A549 (cell line): ENCODE results near the gene ARL15. TPM values are rescaled to one million over a fixed set of nuclear protein-coding genes. Genes with fewer than 3 reads are reported as not detected.

Experiments used
- ATAC-seq, 2 experiments: fragments of 200-7000 bp in 1 of 2; fragments of >200 bp in 1 of 2; cut with Nextera tagmentation in 1 of 2; cut with Tn5 transposase in 1 of 2; 3 replicates each; pipeline versions ENCODE4 v1.8.0 to v1.9.1; 2018 to 2020; ENCODE audit warnings: mild to moderate bottlenecking in 1 of 2, moderate library complexity in 1 of 2
- CTCF ChIA-PET: fragments of 300-600 bp; sonication (Branson Sonifier 250); formaldehyde crosslinking; extraction: SDS; loops from one replicate; lab custom pipeline; 2021; ENCODE audit warnings: antibody characterized with exemption, inconsistent platforms; lab: Yijun Ruan, JAX
- POLR2A ChIA-PET: fragments of 350-600 bp; formaldehyde crosslinking; extraction: SDS; loops from one replicate; lab custom pipeline; 2021; ENCODE audit warnings: antibody characterized with exemption, inconsistent platforms; lab: Yijun Ruan, JAX
- DNase-seq, 2 experiments: peaks; one replicate each; pipeline versions ENCODE4 v3.0.0 to v3.0.0-alpha.2; 2011 to 2016; ENCODE audit warnings: low read depth in 1 of 2, low spot score in 1 of 2
- FAIRE-seq: peaks from 2 replicates; lab custom pipeline; 2011; peaks lifted over from hg19 to GRCh38; lab: Jason Lieb, UNC
- H3K27ac ChIP-seq, 2 experiments: fragments of >200 bp; sonication (Bioruptor Twin); formaldehyde crosslinking; 3 replicates each; pipeline ENCODE4 v1.5.1; 2016 to 2017
- H3K4me1 ChIP-seq: fragments of >200 bp; sonication (Bioruptor Twin); formaldehyde crosslinking; 3 replicates; pipeline ENCODE4 v1.6.1; 2016
- H3K4me2 ChIP-seq: fragments of >200 bp; sonication (Bioruptor Twin); formaldehyde crosslinking; 3 replicates; pipeline ENCODE4 v1.6.1; 2016
- H3K4me3 ChIP-seq: fragments of >200 bp; sonication (Bioruptor Twin); formaldehyde crosslinking; 3 replicates; pipeline ENCODE4 v1.5.1; 2016
- H3K9me3 ChIP-seq: fragments of >200 bp; sonication (Bioruptor Twin); formaldehyde crosslinking; 3 replicates; pipeline ENCODE4 v1.6.1; 2016
- ATOH8 ChIP-seq: fragments of 250-450 bp; sonication (Bioruptor Pico); IDR thresholded peaks from 2 replicates; pipeline ENCODE4 v1.5.0; 2020; ENCODE audit warnings: low read depth, mild to moderate bottlenecking, moderate library complexity
- CTCF ChIP-seq: fragments of >200 bp; sonication (Bioruptor Twin); formaldehyde crosslinking; IDR thresholded peaks from 3 replicates; pipeline ENCODE4 v1.5.1; 2016
- E2F6 ChIP-seq: IDR thresholded peaks from 2 replicates; pipeline ENCODE4 v1.6.1; 2012; ENCODE audit warnings: low read depth, borderline replicate concordance
- ELK1 ChIP-seq: fragments of 150-350 bp; IDR thresholded peaks from 2 replicates; pipeline ENCODE4 v1.6.1; 2014; ENCODE audit warnings: low read depth, mild to moderate bottlenecking, low read length
- ESRRA ChIP-seq: fragments of 150-350 bp; IDR thresholded peaks from 2 replicates; pipeline ENCODE4 v1.6.1; 2014; ENCODE audit warnings: mild to moderate bottlenecking, low read length, borderline replicate concordance
- FOSB ChIP-seq: fragments of 250-450 bp; sonication (Bioruptor Pico); IDR thresholded peaks from 2 replicates; pipeline ENCODE4 v1.5.0; 2020; ENCODE audit warnings: mild to moderate bottlenecking, moderate library complexity
- FOSL2 ChIP-seq, 2 experiments: fragments of 450-650 bp in 1 of 2; fragments of >200 bp in 1 of 2; sonication (Bioruptor Twin) in 1 of 2; formaldehyde crosslinking; IDR thresholded peaks; 2 replicates each; pipeline versions ENCODE4 v1.5.0 to v1.6.1; 2016 to 2020; ENCODE audit warnings: mild to moderate bottlenecking in 1 of 2, moderate library complexity in 1 of 2
- FOXS1 ChIP-seq: fragments of 250-450 bp; sonication (Bioruptor Pico); IDR thresholded peaks from 2 replicates; pipeline ENCODE4 v1.5.0; 2020; ENCODE audit warnings: mild to moderate bottlenecking, moderate library complexity
- HMGXB4 ChIP-seq: fragments of 250-450 bp; sonication (Bioruptor Pico); IDR thresholded peaks from 2 replicates; pipeline ENCODE4 v1.5.0; 2021; ENCODE audit warnings: mild to moderate bottlenecking, moderate library complexity, borderline replicate concordance
- HOXA7 ChIP-seq: fragments of 250-450 bp; sonication (Bioruptor Pico); IDR thresholded peaks from 2 replicates; pipeline ENCODE4 v1.5.0; 2020; ENCODE audit warnings: mild to moderate bottlenecking, moderate library complexity
- HOXB13 ChIP-seq: fragments of 250-450 bp; sonication (Bioruptor Pico); IDR thresholded peaks from 2 replicates; pipeline ENCODE4 v1.5.0; 2020; ENCODE audit warnings: low read depth, mild to moderate bottlenecking, moderate library complexity
- MAX ChIP-seq: IDR thresholded peaks from 2 replicates; pipeline ENCODE4 v1.6.1; 2012
- NFE2L2 ChIP-seq: fragments of 150-350 bp; conservative IDR thresholded peaks from 2 replicates; pipeline ENCODE4 v1.6.1; 2014; ENCODE audit warnings: low read length
- NR3C1 ChIP-seq: fragments of >200 bp; sonication (Bioruptor Twin); formaldehyde crosslinking; IDR thresholded peaks from 3 replicates; pipeline ENCODE4 v1.6.1; 2017
- PBX3 ChIP-seq: IDR thresholded peaks from 2 replicates; pipeline ENCODE4 v1.6.1; 2012
- REST ChIP-seq: fragments of 200-600 bp; sonication (generic); IDR thresholded peaks from 2 replicates; pipeline ENCODE4 v1.6.1; 2016; ENCODE audit warnings: antibody characterized with exemption, mild to moderate bottlenecking, moderate library complexity
- SREBF2 ChIP-seq: fragments of 450-650 bp; IDR thresholded peaks from 2 replicates; pipeline ENCODE4 v1.6.1; 2014; ENCODE audit warnings: mild to moderate bottlenecking, moderate library complexity
- TFCP2L1 ChIP-seq: fragments of 250-450 bp; sonication (Bioruptor Pico); IDR thresholded peaks from 2 replicates; pipeline ENCODE4 v1.5.0; 2021; ENCODE audit warnings: mild to moderate bottlenecking
- ZC3H11A ChIP-seq: fragments of 450-650 bp; IDR thresholded peaks from 2 replicates; pipeline ENCODE4 v1.6.1; 2014; ENCODE audit warnings: antibody characterized with exemption, mild to moderate bottlenecking
- WGBS: methylation state at CpG from one replicate; pipeline ENCODE4 v1.1.6; 2017; ENCODE audit errors: missing lambda C conversion rate; 5-methylcytosine and 5-hydroxymethylcytosine counted together
- polyA plus RNA-seq, 4 experiments: library from polyadenylated mRNA; depleted of rRNA in 3 of 4; stranded (reverse); fragments of >200 nt; fragmentation: RNase III in 1 of 4; extraction: RNeasy Plus Mini Kit Qiagen cat#74134 plus additional on column Dnase treatment in 1 of 4; gene quantifications; 2 replicates in 3 of 4; 3 replicates in 1 of 4; pipeline ENCODE4 v1.2.3, GENCODE V29; 2011 to 2017

The ARL15 gene
- polyA plus RNA-seq, 2 of the 4 experiments (the other 2 are of a cell fraction) = 11.8 to 12.1 TPM

- no peak for DNase-seq
- no peak overlapping the region for H3K4me2 ChIP-seq
- POLR2A ChIA-PET = no interaction called here
- no peak overlapping the region for H3K27ac ChIP-seq
- TF ChIP-seq ZC3H11A (no peak), PBX3 (no peak), CTCF (no peak), HOXA7 (CRISPR knock-in tag) (no peak), MAX (no peak), TFCP2L1 (no peak), FOXS1 (CRISPR knock-in tag) (no peak), REST (no peak), SREBF2 (no peak), ESRRA (no peak), HMGXB4 (no peak), FOSB (no peak), E2F6 (no peak), HOXB13 (CRISPR knock-in tag) (no peak), ATOH8 (CRISPR knock-in tag) (no peak), NFE2L2 (no peak), ELK1 (no peak), NR3C1 (no peak), FOSL2 (IDR thresholded peaks at IDR 0.05) (no peak), FOSL2 (CRISPR knock-in tag; IDR thresholded peaks at IDR 0.05) (no peak)
- TF ChIP-seq, all 56 proteins: peak for 0
- CTCF ChIA-PET = interaction anchor here (0.6 kb wide), 1 partner anchor 34 kb away, joined by 3 read pairs; no protein-coding TSS in a partner anchor
- WGBS = 95% methylated on average over 2 of the region's 2 CpGs
- FAIRE-seq = no peak
- Histone ChIP-seq H3K9me3 (no peaks in the 10 kb centered on the region), H3K4me3 (no peak overlapping the region), H3K4me1 (peaks cover 14% of the 10 kb centered on the region)
- no peak for ATAC-seq
Observed at GRCh38 chr5:54086191-54086590, 224.2 kb downstream of the ARL15 start.
